Astrocyte (in vitro differentiated cells and primary cell): ENCODE measurements around the gene PIP5K1A. TPM values are rescaled to one million over a fixed set of nuclear protein-coding genes. Genes with fewer than 3 reads are reported as not detected.
"Not testable (repeated sequence)": the region's sequence is repeated elsewhere in the genome, so short reads cannot be mapped to it uniquely, and the experiment has no call there.

Experiments
- DNase-seq: peaks from one replicate; pipeline ENCODE4 v3.0.0-alpha.2; 2010; ENCODE audit warnings: low read depth
- FAIRE-seq: peaks from 2 replicates; lab custom pipeline; 2011; peaks lifted over from hg19 to GRCh38; lab: Jason Lieb, UNC
- H2AFZ ChIP-seq: 2 replicates; pipeline ENCODE4 v1.6.0; 2012; ENCODE audit warnings: low read depth, low read length, inconsistent platforms
- H3K27ac ChIP-seq: 2 replicates; pipeline ENCODE4 v1.5.1; 2011; ENCODE audit warnings: low read depth, low read length, inconsistent platforms
- H3K27me3 ChIP-seq: 2 replicates; pipeline ENCODE4 v1.6.0; 2011; ENCODE audit warnings: low read length, inconsistent platforms; ENCODE audit not compliant: insufficient read depth
- H3K36me3 ChIP-seq: 2 replicates; pipeline ENCODE4 v1.5.1; 2011; ENCODE audit warnings: low read length, inconsistent platforms; ENCODE audit not compliant: insufficient read depth
- H3K4me1 ChIP-seq: 2 replicates; pipeline ENCODE4 v1.5.1; 2011; ENCODE audit warnings: low read length, inconsistent platforms; ENCODE audit not compliant: insufficient read depth
- H3K4me2 ChIP-seq: 2 replicates; pipeline ENCODE4 v1.6.0; 2012; ENCODE audit warnings: low read length, inconsistent platforms
- H3K4me3 ChIP-seq: 2 replicates; pipeline ENCODE4 v1.5.1; 2011; ENCODE audit warnings: low read depth, mild to moderate bottlenecking, low read length, inconsistent platforms; ENCODE audit not compliant: insufficient read depth
- H3K79me2 ChIP-seq: 2 replicates; pipeline ENCODE4 v1.6.0; 2012; ENCODE audit warnings: mild to moderate bottlenecking, low read length, inconsistent platforms; ENCODE audit not compliant: insufficient read depth
- H3K9ac ChIP-seq: 2 replicates; pipeline ENCODE4 v1.6.0; 2012; ENCODE audit warnings: mild to moderate bottlenecking, low read length, inconsistent platforms
- H3K9me3 ChIP-seq: 2 replicates; pipeline ENCODE4 v1.5.1; 2012; ENCODE audit warnings: low read depth, mild to moderate bottlenecking, low read length, inconsistent platforms; ENCODE audit not compliant: insufficient read depth
- H4K20me1 ChIP-seq: 2 replicates; pipeline ENCODE4 v1.6.0; 2012; ENCODE audit warnings: low read length, inconsistent platforms; ENCODE audit not compliant: insufficient read depth
- H3K27ac Mint-ChIP-seq: one replicate; pipeline ENCODE4 v1.8.0; 2021; ENCODE audit warnings: mild to moderate bottlenecking, mixed read lengths; ENCODE audit not compliant: unreplicated experiment
- H3K27me3 Mint-ChIP-seq: one replicate; pipeline ENCODE4 v1.8.0; 2021; ENCODE audit warnings: low read depth, mixed read lengths; ENCODE audit not compliant: unreplicated experiment
- H3K36me3 Mint-ChIP-seq: one replicate; pipeline ENCODE4 v1.8.0; 2021; ENCODE audit warnings: low read depth, mixed read lengths; ENCODE audit not compliant: unreplicated experiment
- H3K4me1 Mint-ChIP-seq: one replicate; pipeline ENCODE4 v1.8.0; 2021; ENCODE audit warnings: low read depth, mixed read lengths; ENCODE audit not compliant: unreplicated experiment
- H3K4me3 Mint-ChIP-seq: one replicate; pipeline ENCODE4 v1.8.0; 2021; ENCODE audit warnings: mild to moderate bottlenecking, moderate library complexity, mixed read lengths; ENCODE audit not compliant: unreplicated experiment
- H3K9me3 Mint-ChIP-seq: one replicate; pipeline ENCODE4 v1.8.0; 2021; ENCODE audit warnings: mild to moderate bottlenecking, mixed read lengths; ENCODE audit not compliant: unreplicated experiment
- EZH2 ChIP-seq: IDR thresholded peaks from 2 replicates; pipeline ENCODE4 v1.6.1; 2012; ENCODE audit warnings: mild to moderate bottlenecking, low read length, inconsistent platforms; ENCODE audit not compliant: insufficient read depth
- total RNA-seq: library from RNA; stranded (reverse); gene quantifications from 2 replicates; pipeline ENCODE4 v1.2.1, GENCODE V29; 2021
- TF ChIP-seq, protein P1 (sequence below): IDR thresholded peaks from 2 replicates; pipeline ENCODE4 v1.5.1; 2011; ENCODE audit warnings: low read depth, mild to moderate bottlenecking, inconsistent platforms, low read length, moderate library complexity; ENCODE audit not compliant: insufficient read depth

Gene PIP5K1A
- total RNA-seq, 1 donor from 2014 or later = 121 TPM

GRCh38 chr1:151184211-151184610 is 14.1 kb upstream of the PIP5K1A start:
- FAIRE-seq (no peak), DNase-seq (no peak)
- no peak overlapping the region for H3K4me2 ChIP-seq
- no peaks in the 10 kb centered on the region for H3K9me3 Mint-ChIP-seq
- H3K4me1 ChIP-seq = peaks cover 10% of the 10 kb centered on the region
- no peaks in the 10 kb centered on the region for H3K27me3 ChIP-seq
- no peaks in the 10 kb centered on the region for H3K27me3 Mint-ChIP-seq
- no peak overlapping the region for H2AFZ ChIP-seq
- H3K27ac ChIP-seq = no peak overlapping the region
- no peak overlapping the region for H3K4me3 ChIP-seq
- H3K36me3 Mint-ChIP-seq = peaks cover 22% of the 10 kb centered on the region
- H4K20me1 ChIP-seq = peaks cover 12% of the 10 kb centered on the region
- H3K27ac Mint-ChIP-seq = no peak overlapping the region
- TF ChIP-seq EZH2 = no peak
- TF ChIP-seq, protein P1, sequence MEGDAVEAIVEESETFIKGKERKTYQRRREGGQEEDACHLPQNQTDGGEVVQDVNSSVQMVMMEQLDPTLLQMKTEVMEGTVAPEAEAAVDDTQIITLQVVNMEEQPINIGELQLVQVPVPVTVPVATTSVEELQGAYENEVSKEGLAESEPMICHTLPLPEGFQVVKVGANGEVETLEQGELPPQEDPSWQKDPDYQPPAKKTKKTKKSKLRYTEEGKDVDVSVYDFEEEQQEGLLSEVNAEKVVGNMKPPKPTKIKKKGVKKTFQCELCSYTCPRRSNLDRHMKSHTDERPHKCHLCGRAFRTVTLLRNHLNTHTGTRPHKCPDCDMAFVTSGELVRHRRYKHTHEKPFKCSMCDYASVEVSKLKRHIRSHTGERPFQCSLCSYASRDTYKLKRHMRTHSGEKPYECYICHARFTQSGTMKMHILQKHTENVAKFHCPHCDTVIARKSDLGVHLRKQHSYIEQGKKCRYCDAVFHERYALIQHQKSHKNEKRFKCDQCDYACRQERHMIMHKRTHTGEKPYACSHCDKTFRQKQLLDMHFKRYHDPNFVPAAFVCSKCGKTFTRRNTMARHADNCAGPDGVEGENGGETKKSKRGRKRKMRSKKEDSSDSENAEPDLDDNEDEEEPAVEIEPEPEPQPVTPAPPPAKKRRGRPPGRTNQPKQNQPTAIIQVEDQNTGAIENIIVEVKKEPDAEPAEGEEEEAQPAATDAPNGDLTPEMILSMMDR = no peak
- H3K4me1 Mint-ChIP-seq = peaks cover 7% of the 10 kb centered on the region
- peaks cover 38% of the 10 kb centered on the region for H3K36me3 ChIP-seq
- no peak overlapping the region for H3K9ac ChIP-seq
- H3K4me3 Mint-ChIP-seq = no peak overlapping the region
- H3K9me3 ChIP-seq = no peaks in the 10 kb centered on the region
- H3K79me2 ChIP-seq = peaks cover 29% of the 10 kb centered on the region

GRCh38 chr1:151187205-151187604 is 11.1 kb upstream of the PIP5K1A start:
- no peak overlapping the region for H3K9ac ChIP-seq
- H3K27me3 Mint-ChIP-seq = no peaks in the 10 kb centered on the region
- H3K4me1 ChIP-seq = peaks cover 11% of the 10 kb centered on the region
- H2AFZ ChIP-seq = no peak overlapping the region
- H4K20me1 ChIP-seq = peaks cover 13% of the 10 kb centered on the region
- DNase-seq = no peak
- FAIRE-seq = no peak
- H3K4me3 Mint-ChIP-seq = no peak overlapping the region
- no peaks in the 10 kb centered on the region for H3K27me3 ChIP-seq
- H3K9me3 Mint-ChIP-seq = no peaks in the 10 kb centered on the region
- H3K9me3 ChIP-seq = no peaks in the 10 kb centered on the region
- TF ChIP-seq, protein P1 = no peak
- TF ChIP-seq EZH2 = no peak
- peaks cover 35% of the 10 kb centered on the region for H3K79me2 ChIP-seq
- no peak overlapping the region for H3K4me2 ChIP-seq
- H3K36me3 Mint-ChIP-seq = peaks cover 10% of the 10 kb centered on the region
- no peak overlapping the region for H3K27ac ChIP-seq
- H3K36me3 ChIP-seq = peaks cover 29% of the 10 kb centered on the region
- H3K4me3 ChIP-seq = no peak overlapping the region
- H3K4me1 Mint-ChIP-seq = peaks cover 8% of the 10 kb centered on the region
- no peak overlapping the region for H3K27ac Mint-ChIP-seq

DNA sequence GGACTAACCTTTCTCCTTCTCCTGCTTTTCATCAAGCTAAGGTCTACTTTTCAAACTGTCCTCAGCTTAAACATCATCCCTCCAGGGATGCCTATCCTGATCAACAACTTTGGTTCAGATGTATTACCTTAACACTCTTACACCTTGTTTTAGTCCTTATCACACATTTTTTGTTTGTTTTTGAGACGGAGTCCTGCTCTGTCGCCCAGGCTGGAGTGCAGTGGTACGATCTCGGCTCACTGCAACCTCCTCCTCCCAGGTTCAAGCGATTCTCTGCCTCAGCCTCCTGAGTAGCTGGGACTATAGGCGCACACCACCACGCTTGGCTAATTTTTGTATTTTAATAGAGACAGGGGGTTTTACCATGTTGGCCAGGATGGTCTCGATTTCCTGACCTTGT is 9.7 kb upstream of the PIP5K1A start:
- H3K9me3 Mint-ChIP-seq, FAIRE-seq: not testable (repeated sequence)

More for the DNA sequence above, 9.7 kb upstream of the PIP5K1A start:
- not testable (repeated sequence) for H3K9me3 ChIP-seq, H3K4me1 Mint-ChIP-seq, DNase-seq, H2AFZ ChIP-seq, H3K27ac ChIP-seq, H3K36me3 Mint-ChIP-seq, H3K27me3 ChIP-seq, H3K27me3 Mint-ChIP-seq, H3K27ac Mint-ChIP-seq
- H3K4me3 Mint-ChIP-seq = peak overlapping the region; percentile 100
- Histone ChIP-seq H3K4me3 (peak overlapping the region; percentile 91), H3K4me1 (peaks cover 11% of the 10 kb centered on the region), H3K9ac (peak overlapping the region; percentile 93), H4K20me1 (peaks cover 13% of the 10 kb centered on the region), H3K4me2 (peak overlapping the region; percentile 95), H3K36me3 (peaks cover 19% of the 10 kb centered on the region), H3K79me2 (peaks cover 35% of the 10 kb centered on the region)
